GM19239 (cell line): ENCODE measurements around the gene MSRB2.
"Not testable (repeated sequence)": the region's sequence is repeated elsewhere in the genome, so short reads cannot be mapped to it uniquely, and the experiment has no call there.

Experiments used
- DNase-seq: peaks from one replicate; pipeline ENCODE4 v3.0.0; 2011; ENCODE audit warnings: low spot score; ENCODE audit not compliant: insufficient read length
- FAIRE-seq: peaks from 2 replicates; lab custom pipeline; 2011; peaks lifted over from hg19 to GRCh38; lab: Jason Lieb, UNC

Gene MSRB2

DNA sequence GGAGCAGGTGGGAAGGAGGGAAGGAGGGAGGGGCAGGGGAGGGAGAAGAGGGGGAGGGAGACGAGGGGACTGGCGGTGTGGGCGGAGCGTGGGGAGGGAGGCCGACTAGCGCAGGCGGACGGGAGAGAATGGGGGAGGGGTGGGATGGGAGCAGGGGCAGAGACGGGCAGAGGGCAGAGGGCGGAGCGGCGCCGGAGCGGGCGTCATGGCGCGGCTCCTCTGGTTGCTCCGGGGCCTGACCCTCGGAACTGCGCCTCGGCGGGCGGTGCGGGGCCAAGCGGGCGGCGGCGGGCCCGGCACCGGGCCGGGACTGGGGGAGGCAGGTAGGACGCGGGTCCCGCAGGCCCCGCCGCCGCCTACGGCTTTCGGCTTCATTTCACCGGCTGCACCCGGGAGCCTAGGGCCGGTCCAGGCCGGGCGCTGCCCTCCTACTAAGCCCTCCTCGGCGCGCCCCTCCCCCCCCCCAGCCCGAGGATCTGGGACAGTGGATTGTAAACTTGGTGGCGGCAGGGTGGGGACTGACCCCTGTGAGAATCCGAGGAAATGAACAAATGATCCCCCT is at the start of gene MSRB2:
TSS of gene MSRB2 (plus strand) at position 176 of the 562 bp plus-strand sequence. CDS start at position 206, 30 bp downstream.
- DNase-seq (peak; percentile 77), FAIRE-seq (peak; percentile 94)

- DNase-seq (no peak), FAIRE-seq (no peak)
Observed at GRCh38 chr10:23046027-23046426, 49.4 kb upstream of the MSRB2 start.

- FAIRE-seq (no peak), DNase-seq (no peak)
Observed at GRCh38 chr10:23047201-23048050, 48.0 kb upstream of the MSRB2 start.

- DNase-seq, result no peak
- FAIRE-seq, result no peak
Observed at GRCh38 chr10:23048191-23048590, 47.2 kb upstream of the MSRB2 start.

DNA sequence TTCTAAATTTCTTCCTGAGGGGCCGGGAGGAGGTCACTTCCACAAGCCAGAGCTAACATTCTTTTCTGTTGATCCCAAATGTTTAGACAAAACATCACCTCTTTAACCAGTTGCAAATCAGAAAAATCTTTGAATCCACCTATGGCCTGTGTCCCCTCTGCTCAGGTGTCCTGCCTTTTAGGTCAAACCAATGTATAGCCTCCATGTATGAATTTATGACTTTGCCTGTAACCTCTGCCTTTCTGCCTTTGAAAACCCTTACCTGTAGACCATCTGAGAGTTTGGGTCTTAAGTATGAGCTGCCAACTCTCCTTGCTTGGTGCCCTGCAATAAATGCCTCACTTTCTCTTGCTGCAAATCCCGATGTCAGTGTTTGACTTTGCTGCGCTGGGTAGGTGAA is 44.1 kb upstream of the MSRB2 start:
- no peak for FAIRE-seq
- DNase-seq, result no peak

DNA sequence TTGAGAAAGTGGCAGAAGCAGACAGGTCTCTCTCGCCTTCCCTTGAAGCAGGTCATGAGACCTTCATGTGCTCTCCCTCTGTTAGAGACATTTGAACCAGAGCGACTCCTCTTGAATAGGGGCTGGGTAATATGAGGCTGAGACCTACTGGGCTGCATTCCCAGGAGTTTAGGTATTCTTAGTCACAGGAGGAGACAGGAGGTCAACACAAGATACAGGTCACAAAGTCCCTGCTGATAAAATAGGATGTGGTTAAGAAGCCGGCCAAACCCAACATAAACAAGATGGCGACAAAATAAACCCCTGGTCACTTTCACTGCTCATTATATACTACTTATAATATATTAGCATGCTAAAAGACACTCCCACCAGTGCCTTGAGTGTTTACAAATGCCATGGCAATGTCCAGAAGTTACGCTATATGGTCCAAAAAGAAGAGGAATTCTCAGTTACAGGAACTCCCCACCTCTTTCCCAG is 43.5 kb upstream of the MSRB2 start:
- DNase-seq, result no peak
- FAIRE-seq, result no peak

- FAIRE-seq (no peak), DNase-seq (no peak)
Observed at GRCh38 chr10:23053036-23053435, 42.3 kb upstream of the MSRB2 start.

GRCh38 chr10:23055424-23056185 is 39.8 kb upstream of the MSRB2 start:
- no peak for DNase-seq
- no peak for FAIRE-seq

DNA sequence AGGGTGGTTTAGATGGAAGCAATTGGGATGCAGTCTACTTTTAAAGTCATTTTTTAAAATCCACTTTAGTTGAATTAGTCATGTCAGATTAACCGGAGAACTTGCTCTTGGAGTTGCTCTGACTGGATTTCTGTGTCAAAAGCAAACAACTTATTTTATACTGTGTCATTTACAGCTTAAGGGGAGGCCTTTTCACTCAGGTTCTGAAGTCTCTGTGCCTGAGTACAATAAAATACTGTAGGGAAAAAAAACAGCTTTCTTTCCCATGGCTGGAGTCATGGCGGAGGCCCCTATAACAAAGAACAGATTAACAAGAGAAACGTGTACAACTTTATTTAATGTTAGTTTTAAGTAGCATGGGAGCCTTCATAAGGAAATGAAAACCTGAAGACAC is 39.2 kb upstream of the MSRB2 start:
- DNase-seq, result no peak
- no peak for FAIRE-seq

DNA sequence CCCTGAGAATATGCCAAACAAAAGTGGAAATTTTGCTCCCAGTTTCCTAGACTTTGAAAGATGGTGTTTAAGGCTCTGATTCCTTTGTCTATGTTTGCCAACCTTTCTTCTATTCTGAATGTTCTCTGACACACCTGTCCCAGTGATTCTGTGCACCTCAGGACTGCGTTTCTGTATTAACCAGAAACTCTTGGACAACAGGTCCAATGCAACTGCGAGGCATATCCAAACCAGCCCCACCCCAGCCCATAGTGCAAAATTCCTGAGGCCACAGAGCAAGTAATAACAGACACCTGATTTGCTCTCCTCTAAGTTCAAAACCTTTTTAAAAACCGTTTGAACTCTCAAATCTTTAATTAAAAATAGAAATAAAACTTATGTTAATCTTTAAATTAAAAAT is 37.0 kb upstream of the MSRB2 start:
- FAIRE-seq, result no peak
- DNase-seq, result no peak

DNA sequence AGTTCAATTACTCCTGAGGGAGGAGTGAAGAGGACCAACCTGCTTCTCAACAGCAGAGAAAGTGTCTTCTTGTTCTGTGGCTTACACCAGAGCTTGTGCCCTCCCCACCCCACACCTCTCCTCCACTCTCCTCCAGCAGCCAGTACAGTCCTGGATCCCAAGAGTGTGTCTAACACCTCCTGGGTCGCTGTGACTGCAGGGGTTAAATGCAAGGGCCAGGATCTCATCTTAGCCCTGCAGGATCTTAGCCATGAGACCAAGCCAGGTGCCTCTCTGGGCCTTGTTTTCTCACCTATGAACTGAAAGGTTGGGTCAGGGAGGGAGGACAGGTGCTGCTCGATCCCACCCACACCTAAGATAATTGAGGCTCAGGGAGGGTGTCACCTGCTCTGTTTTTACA is 34.5 kb upstream of the MSRB2 start:
- DNase-seq, result no peak

DNA sequence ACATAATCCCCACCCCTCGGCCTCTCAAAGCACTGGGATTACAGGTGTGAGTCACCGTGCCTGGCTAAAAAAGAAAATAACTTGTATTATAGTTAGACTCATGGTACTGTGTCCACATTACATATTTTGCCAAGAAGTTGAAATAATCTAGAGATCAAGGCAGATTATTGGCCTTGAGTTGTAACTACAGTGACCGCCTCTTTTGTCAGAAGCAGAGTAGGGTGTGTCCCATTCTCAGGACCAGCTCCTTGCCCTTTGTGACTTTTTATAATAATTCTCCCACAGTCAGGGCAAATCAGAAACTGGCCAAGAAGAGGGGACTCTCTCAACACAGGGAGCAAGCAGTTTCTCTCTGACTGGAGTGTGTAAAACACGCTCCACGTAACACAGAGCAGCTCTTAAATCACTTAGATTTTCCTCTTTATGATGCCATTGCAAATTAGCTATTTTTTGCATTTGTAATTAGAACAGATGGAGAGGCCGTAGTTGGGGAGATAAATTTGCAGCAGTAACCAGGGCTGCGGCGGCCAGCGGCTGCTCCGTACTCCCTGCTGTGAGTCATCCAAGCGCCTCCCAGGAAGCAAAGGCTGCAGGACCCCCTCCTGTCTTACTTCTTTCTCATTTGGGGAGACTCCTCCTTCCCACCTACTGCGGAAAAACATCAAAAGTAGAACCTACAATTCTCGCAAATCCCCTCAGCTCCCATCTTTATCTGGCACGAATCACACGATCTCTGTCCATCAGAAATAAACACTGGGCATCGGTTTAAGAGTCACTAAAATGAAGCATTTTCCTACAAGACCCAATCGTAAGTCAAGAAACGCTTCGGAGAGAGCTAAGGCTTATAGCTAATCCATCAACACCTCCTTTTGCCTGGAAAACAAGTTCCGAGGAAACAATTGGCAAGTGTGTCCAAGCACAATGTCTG is 32.1 kb upstream of the MSRB2 start:
- FAIRE-seq (no peak), DNase-seq (no peak)

More for the DNA sequence above, 34.5 kb upstream of the MSRB2 start:
- no peak for FAIRE-seq

DNA sequence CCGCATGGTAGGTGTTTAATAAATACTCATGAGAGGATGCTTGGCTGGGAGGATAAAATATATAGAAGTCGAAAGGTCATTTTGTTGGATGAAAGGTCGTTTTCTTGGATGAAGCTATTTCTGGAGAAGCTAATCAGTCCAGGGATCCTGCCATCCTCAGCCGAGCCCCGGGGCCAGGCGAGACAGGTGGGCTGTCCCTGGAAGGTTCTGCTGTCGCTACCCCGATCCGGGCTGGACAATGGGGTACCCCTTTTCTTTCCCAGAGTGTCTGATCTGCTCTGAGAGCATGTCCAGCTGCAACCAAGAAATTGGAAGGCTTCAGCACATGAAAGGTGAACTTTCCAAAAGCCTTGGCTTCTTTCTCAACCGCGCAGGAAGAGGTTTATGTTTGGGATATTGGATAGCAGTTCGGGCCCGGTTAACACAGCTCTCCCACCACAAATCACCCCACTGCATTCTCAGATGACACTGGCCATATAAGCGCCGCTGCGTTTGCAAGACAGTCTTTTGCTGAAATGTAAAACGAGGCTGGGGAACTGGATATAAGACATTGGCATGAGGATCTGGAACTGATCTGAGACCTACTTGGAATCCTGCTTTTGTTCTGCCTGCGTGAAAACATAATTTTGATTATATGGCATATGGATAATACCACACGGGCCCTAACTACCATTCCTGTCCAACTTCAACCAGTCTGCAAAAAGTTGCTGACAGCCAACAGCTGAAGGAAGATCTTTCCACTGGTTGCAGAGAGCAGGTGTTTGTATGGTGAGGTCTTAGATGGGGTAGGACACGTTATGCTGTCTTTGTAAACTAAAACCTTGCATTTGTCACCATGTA is 31.2 kb upstream of the MSRB2 start:
- FAIRE-seq (no peak), DNase-seq (no peak)

DNA sequence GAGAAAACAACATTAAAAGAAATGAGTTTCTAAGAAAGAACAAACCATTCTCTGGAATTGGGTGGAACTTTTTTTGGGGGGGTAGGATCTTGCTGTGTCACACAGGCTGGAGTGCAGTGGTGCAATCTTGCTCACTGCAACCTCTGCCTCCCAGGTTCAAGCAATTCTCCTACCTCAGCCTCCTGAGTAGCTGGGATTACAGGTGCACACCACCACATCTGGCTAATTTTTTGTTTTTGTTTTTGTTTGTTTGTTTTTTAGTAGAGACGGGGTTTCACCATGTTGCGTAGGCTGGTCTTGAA is 30.6 kb upstream of the MSRB2 start:
- not testable (repeated sequence) for FAIRE-seq, DNase-seq

- no peak for DNase-seq
Observed at GRCh38 chr10:23065181-23065948, 30.0 kb upstream of the MSRB2 start.

GRCh38 chr10:23067337-23067736 is 28.0 kb upstream of the MSRB2 start:
- DNase-seq (no peak), FAIRE-seq (no peak)

More at GRCh38 chr10:23065181-23065948, 30.0 kb upstream of the MSRB2 start:
- FAIRE-seq, result no peak

GRCh38 chr10:23067939-23068775 is 27.2 kb upstream of the MSRB2 start:
- FAIRE-seq (peak; percentile 60), DNase-seq (peak; percentile 40)
